GM12801 (cell line): ENCODE data around the gene NOVA2.

ENCODE experiments used
- TF ChIP-seq, protein P1 (sequence below): IDR thresholded peaks from one replicate; pipeline ENCODE4 v1.5.1; 2011; ENCODE audit warnings: control low read depth; ENCODE audit not compliant: insufficient read length; ENCODE audit errors: extremely low read depth

NOVA2 gene

DNA sequence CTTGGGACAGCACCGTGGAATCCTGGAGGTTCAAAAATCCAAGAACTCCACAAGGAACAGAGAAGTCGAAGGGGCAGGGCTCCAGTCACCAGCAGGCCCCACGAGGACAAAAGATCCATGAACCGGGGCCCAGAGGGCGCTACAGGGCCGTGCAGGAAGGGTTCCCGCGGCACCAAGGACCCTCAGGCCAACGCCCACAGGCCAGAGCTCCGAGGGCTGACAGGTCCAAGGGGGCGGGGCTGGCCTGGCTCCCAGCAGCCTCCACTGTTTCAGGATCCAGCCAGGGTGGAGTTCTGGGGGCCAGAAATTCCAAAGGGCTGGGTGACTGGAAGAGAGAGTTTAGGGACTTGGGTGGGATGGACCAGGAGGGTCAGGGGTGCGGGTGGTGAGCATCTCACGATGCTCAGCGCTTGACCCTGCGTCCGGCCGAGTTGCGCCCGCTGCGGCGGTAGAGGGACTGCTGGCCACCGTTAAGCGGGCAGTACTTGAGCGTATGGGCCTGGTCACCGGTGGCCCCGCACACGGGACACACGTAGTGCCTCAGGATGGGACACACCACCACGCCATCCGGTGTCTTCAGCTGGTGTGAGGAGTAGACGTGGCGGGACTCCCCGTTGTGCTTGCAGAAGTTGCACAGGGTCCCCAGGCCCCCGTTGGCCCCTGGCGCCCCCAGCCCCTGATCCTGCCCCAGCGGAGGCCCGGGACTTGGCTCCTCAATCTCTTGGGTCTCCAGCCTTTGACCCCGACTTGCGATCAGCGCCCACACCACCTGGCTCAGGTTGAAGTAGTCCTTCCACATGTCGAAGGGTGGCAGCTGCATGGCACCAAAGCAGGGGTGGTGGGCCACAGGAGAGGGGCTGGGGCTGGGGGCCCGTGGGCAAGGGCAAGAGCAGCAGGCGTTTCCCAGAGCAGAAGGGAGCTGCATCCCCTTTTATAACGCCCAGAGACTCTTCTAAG is 59.5 kb downstream of the NOVA2 start, which contains the start of gene NANOS2:
Gene NANOS2 (minus strand): TSS at position 905 of the 957 bp plus-strand sequence. CDS start 85 bp downstream, at position 820.
- TF ChIP-seq, protein P1, sequence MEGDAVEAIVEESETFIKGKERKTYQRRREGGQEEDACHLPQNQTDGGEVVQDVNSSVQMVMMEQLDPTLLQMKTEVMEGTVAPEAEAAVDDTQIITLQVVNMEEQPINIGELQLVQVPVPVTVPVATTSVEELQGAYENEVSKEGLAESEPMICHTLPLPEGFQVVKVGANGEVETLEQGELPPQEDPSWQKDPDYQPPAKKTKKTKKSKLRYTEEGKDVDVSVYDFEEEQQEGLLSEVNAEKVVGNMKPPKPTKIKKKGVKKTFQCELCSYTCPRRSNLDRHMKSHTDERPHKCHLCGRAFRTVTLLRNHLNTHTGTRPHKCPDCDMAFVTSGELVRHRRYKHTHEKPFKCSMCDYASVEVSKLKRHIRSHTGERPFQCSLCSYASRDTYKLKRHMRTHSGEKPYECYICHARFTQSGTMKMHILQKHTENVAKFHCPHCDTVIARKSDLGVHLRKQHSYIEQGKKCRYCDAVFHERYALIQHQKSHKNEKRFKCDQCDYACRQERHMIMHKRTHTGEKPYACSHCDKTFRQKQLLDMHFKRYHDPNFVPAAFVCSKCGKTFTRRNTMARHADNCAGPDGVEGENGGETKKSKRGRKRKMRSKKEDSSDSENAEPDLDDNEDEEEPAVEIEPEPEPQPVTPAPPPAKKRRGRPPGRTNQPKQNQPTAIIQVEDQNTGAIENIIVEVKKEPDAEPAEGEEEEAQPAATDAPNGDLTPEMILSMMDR, result no peak

DNA sequence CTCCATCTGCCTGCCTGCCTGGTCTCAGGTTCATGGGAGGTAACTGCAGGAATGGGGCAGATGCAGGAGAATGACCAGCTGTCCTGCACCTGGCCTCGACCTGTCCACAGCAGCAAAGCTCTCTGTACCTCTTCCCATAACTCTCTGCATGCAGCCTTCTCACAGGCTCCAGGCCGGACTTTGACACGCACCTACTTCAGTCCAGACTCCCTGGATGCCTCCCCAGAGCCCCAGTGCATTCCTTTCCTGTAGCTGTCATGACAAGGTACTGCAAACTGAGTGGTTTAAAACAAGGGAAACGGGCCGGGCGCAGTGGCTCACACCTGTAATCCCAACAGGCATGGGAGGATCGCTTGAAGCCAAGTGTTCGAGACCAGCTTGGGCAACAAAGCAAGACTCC is 62.4 kb downstream of the NOVA2 start:
- TF ChIP-seq, protein P1, result no peak

DNA sequence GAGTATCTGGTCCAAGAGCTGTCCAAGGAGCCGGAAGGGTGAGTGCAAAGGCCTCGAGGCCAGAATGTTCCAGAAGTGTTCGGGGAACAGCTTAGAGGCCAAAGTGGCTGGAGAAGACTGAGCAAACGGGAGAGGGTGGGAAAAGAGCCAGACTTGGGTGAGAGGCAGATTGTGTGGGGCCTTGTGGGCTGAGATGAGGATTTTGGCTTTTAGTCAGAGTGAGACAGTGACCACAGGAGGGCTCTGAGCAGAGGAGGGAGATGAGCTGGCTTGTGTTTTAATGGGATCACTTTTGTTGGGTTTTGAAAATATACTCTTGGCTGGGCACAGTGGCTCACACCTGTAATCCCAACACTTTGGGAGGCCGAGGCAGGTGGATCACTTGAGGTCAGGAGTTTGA is 64.7 kb downstream of the NOVA2 start:
- TF ChIP-seq, protein P1, result no peak

DNA sequence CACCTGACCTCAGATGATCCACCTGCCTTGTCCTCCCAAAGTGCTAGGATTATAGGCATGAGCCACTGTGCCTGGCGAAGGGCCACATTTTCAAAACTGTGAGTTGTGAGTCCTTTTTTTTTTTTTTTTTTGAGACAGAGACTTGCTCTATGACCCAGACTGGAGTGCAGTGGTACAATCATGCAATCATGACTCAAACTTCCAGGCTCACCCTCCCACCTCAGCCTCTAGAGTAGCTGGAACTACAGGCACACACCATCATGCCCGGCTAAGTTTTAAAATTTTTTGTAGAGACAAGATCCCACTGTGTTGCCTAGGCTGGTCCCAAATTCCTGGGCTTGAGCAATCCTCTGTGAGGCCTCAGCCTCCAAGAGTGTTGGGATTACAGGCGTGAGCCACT is 67.4 kb downstream of the NOVA2 start:
- TF ChIP-seq, protein P1, result no peak

DNA sequence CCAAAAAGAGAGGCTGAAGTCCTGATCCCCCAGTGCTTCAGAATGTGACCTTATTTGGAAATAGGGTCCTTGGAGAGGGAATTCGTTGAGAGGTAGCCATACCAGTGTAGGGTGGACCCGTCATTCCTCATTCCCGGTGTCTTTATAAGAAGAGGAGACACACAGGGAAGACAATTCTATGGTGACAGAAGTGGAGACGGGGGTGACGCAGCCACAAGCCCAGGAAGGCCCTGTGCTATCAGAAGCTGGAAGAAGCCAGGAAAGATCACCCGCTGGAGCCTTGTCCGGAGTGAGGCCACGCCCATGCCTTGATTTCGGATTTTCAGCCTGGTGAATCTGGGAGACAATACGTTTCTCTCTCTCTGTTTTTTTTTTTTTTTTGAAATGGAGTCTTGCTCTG is 68.7 kb downstream of the NOVA2 start:
- TF ChIP-seq, protein P1, result no peak

DNA sequence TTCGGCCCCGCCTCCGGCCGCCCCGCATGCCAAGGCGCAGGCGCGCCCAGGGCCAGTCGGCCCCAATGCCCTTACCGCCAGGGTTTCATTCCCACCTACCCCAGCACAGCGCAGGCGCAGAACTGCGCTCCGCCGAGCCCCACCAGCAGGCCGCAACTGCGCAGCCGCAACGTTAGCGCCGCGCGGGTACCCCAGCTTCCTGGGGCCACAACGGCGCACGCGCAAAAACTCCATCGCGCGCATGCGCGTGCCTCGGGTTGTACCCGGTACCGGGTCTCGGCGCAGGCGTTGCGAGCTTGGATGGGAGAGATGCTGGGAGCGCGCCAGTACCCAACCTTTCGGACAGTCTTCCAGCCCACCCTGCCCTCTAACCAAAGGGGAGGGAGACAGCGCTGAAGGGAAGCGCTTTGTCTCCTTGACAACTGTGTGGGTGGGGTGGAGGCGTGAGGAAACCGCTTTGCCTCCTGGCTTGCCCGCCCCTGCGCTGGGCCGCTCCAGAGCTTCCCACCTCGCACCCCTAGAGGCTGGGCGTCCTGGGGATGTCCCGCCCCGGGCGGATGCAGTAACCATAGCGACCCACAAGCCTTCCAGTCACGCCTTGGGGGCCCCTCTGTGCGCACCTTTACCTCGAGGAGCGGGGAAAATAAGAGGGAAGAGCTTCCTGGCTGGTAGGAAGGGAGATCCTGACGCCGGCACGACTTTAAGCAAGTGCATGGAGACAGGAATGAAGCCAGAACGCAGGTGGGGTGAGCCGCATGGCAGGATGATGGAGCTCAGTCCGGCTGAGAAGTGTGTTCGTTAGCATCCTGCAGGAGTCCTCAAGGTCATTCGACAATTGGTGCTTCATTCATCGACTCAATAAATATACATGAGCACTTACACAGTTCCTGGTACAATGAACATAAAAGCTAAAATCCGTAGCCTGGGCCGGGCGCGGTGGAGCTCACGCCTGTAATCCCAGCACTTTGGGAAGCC is 70.7 kb downstream of the NOVA2 start:
- TF ChIP-seq, protein P1, result no peak

DNA sequence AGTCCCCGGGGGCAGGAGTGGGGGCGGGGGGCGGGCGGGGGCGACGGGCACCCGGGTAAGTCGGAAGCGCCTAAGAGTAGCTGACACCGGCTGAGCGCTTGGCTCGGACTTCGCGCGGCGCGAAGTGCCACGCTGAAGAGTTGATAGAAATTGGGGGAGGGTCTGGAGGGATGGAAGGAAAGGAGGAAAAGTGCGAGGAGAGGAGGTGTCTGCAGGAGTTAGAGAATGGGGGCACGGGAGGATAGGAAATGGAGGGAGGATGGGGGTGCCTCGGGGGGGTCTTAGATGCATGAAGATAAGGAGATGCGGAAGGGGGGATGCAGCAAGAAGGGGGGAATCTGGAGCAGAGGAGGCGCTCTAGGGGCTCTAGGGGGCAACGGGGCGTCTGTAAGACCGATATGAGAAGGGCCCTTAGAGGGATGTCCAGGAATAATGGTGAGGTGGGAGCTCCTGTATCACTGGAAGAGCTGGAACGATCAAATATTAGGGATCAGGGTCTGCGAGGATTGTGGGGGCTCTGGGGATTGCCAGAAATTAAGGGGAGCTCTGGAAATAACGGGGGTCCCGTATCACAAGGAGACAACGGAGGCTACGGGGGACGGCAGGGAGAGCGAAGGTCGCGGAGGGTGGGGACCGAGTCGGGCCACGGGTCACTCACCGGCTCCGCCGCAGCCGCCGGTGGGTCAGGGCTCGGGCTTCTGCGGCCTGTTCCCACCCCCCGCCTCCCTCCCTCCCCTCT is 71.6 kb downstream of the NOVA2 start, which contains the start of gene MYPOP:
Gene MYPOP (minus strand): TSS at position 702 of the 739 bp plus-strand sequence. CDS start 840 bp downstream, outside the sequence.
- TF ChIP-seq, protein P1, result no peak
